Gastrocnemius medialis (tissue), 4 donors: ENCODE data around the gene CELSR3. TPM values are rescaled to one million over a fixed set of nuclear protein-coding genes. Genes with fewer than 3 reads are reported as not detected.

Source experiments
- ATAC-seq, 2 donors: fragments of 150-250 bp; one replicate each; pipeline ENCODE4 v1.9.1; 2016
- DNase-seq, 2 donors: peaks; one replicate each; pipeline ENCODE4 v3.0.0-alpha.2; 2019
- H3K27ac ChIP-seq, 4 donors: fragments of 200-600 bp; sonication (generic); 1 replicate in 1 of 4; 2 replicates in 3 of 4; pipeline ENCODE4 v1.5.1; 2016 to 2018; ENCODE audit warnings: mild to moderate bottlenecking in 2 of 4, moderate library complexity in 1 of 4
- H3K27me3 ChIP-seq, 3 donors: fragments of 200-600 bp; sonication (generic) in 2 of 3; 1 replicate in 1 of 3; 2 replicates in 2 of 3; pipeline versions ENCODE4 v1.5.1 to v1.6.0; 2016 to 2019; ENCODE audit warnings: mild to moderate bottlenecking in 1 of 3, moderate library complexity in 1 of 3
- H3K36me3 ChIP-seq, 2 donors: fragments of 200-600 bp; sonication (generic) in 1 of 2; one replicate each; pipeline ENCODE4 v1.5.1; 2017 to 2018
- H3K4me1 ChIP-seq, 2 donors: fragments of 200-600 bp; sonication (generic) in 1 of 2; one replicate each; pipeline ENCODE4 v1.5.1; 2016 to 2017; ENCODE audit warnings: mild to moderate bottlenecking in 2 of 2
- H3K4me3 ChIP-seq, 4 donors: fragments of 200-600 bp; sonication (generic) in 3 of 4; 1 replicate in 1 of 4; 2 replicates in 3 of 4; pipeline ENCODE4 v1.5.1; 2016 to 2019; ENCODE audit warnings: mild to moderate bottlenecking in 2 of 4
- H3K9me3 ChIP-seq, 3 donors: fragments of 200-600 bp; sonication (generic) in 2 of 3; 1 replicate in 1 of 3; 2 replicates in 2 of 3; pipeline ENCODE4 v1.5.1; 2016 to 2019
- CTCF ChIP-seq, 5 experiments: fragments of 450-650 bp in 3 of 5; fragments of 200-600 bp in 2 of 5; sonication (generic) in 2 of 5; IDR thresholded peaks in 4 of 5; conservative IDR thresholded peaks in 1 of 5; 1 replicate in 4 of 5; 2 replicates in 1 of 5; pipeline ENCODE4 v1.5.1; 2016 to 2019; ENCODE audit warnings: antibody characterized with exemption in 5 of 5, mild to moderate bottlenecking in 3 of 5, moderate library complexity in 3 of 5
- POLR2A ChIP-seq, 2 donors: fragments of 450-650 bp; IDR thresholded peaks; one replicate each; pipeline ENCODE4 v1.6.1; 2017; ENCODE audit warnings: antibody characterized with exemption in 2 of 2, mild to moderate bottlenecking in 2 of 2, moderate library complexity in 2 of 2
- in situ Hi-C, 4 donors: fragments of 200-750 bp; cut with MboI; loops; one replicate each; pipeline versions ENCODE4 v1.15.0 to v1.8.0; 2017; ENCODE audit warnings: low sequenced_read_pairs in 4 of 4
- intact Hi-C: fragments of 100-400 bp; cut with DNase I; formaldehyde crosslinking; loops from one replicate; pipeline ENCODE4 v1.15.1; 2023; ENCODE audit warnings: low total_unique reads
- total RNA-seq, 4 donors: library from RNA; depleted of rRNA; stranded (reverse); fragments of >200 nt; gene quantifications; one replicate each; pipeline versions ENCODE4 v1.1.0 to v1.2.3, GENCODE V29; 2016

CELSR3 gene
- total RNA-seq, 4 donors from 2014 or later = 0.02 to 0.25 (median 0.05) TPM; not detected in 1

DNA sequence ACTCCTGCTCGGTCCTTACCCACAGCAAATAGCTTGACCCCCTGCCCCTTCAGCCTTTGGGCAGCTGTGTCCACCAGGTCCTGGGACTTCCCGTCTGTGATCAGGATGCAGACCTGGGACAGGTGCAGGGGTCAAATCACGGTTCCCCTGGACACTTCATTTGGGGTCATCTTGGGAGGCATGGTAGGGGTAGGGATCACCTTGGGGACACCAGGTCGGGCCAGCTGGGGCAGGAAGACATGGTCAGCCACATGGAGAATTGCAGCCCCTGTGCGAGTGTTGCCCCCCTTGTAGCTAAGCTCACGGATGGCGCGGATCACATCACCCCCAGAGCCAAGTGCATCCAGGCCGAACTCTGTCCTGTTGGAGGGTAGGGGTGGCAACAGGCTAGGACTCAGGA is 69.3 kb downstream of the CELSR3 start:
- ATAC-seq (no peak), DNase-seq (no peak)
- H3K4me3 ChIP-seq = no peak overlapping the region
- H3K4me1 ChIP-seq = peaks cover 30 to 35% of the 10 kb centered on the region in 2 donors
- in situ Hi-C loops (no loop called here), intact Hi-C loops (no loop called here)
- no peaks in the 10 kb centered on the region for H3K27me3 ChIP-seq
- no peaks in the 10 kb centered on the region for H3K9me3 ChIP-seq
- H3K27ac ChIP-seq = no peak overlapping the region
- TF ChIP-seq POLR2A (IDR thresholded peaks at IDR 0.05) (no peak), CTCF (IDR thresholded peaks at IDR 0.05 in 4 of 5, conservative IDR thresholded peaks at IDR 0.05 in 1 of 5) (no peak)
- H3K36me3 ChIP-seq = no peaks in the 10 kb centered on the region

- DNase-seq = no peak
- no peak overlapping the region for H3K4me3 ChIP-seq
- ATAC-seq = no peak
These were observed 70.1 kb downstream of the CELSR3 start for GRCh38 chr3:48592519-48593087.

DNA sequence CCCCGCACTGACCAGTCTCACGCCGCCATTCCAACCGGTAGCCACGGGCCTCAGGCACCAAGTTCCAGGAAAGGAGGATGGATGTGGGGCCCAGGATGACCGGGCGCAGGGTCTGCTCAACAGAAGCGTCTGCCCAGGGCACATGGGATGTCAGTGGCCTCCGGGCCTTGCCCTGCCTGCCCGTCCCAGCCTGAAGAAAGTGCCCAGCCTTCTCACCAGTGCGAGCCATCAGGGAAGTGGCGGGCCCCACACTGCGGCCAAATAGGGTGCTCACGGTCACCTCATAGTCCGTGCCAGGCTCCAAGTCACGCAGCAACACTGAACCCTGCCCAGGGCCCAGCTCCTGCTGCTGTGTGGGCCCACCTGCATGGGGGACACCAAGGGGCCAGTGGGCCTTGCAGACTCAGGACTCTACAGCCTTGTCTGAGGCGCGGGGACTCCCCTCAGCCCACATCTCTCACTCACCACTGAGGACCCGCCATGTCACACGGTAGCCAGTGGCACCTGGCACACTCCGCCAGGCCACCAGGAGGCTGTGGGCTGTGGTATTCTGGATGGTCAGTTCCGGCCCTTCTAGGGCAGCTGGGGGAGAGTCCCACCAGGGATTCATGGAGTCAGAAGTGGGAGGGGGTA is 70.7 kb downstream of the CELSR3 start:
- in situ Hi-C loops (no loop called here), intact Hi-C loops (no loop called here)
- no peaks in the 10 kb centered on the region for H3K9me3 ChIP-seq
- ATAC-seq (no peak), DNase-seq (no peak)
- peaks cover 18 to 22% of the 10 kb centered on the region in 2 donors for H3K4me1 ChIP-seq
- no peak for TF ChIP-seq CTCF (IDR thresholded peaks at IDR 0.05 in 4 of 5, conservative IDR thresholded peaks at IDR 0.05 in 1 of 5)
- TF ChIP-seq POLR2A (IDR thresholded peaks at IDR 0.05) = no peak
- H3K36me3 ChIP-seq = no peaks in the 10 kb centered on the region
- no peaks in the 10 kb centered on the region for H3K27me3 ChIP-seq
- H3K4me3 ChIP-seq = no peak overlapping the region
- no peak overlapping the region for H3K27ac ChIP-seq

More at GRCh38 chr3:48592519-48593087, 70.1 kb downstream of the CELSR3 start:
- Histone ChIP-seq H3K9me3 (no peaks in the 10 kb centered on the region), H3K36me3 (no peaks in the 10 kb centered on the region), H3K27me3 (no peaks in the 10 kb centered on the region), H3K4me1 (peaks cover 24 to 28% of the 10 kb centered on the region in 2 donors), H3K27ac (no peak overlapping the region)
- intact Hi-C loops (no loop called here), in situ Hi-C loops (no loop called here)
- TF ChIP-seq CTCF (IDR thresholded peaks at IDR 0.05 in 4 of 5, conservative IDR thresholded peaks at IDR 0.05 in 1 of 5) (no peak), POLR2A (IDR thresholded peaks at IDR 0.05) (no peak)

- ATAC-seq (no peak), DNase-seq (no peak)
- H3K4me3 ChIP-seq = no peak overlapping the region
- no peaks in the 10 kb centered on the region for H3K27me3 ChIP-seq
- no peak overlapping the region for H3K27ac ChIP-seq
- no peaks in the 10 kb centered on the region for H3K9me3 ChIP-seq
- intact Hi-C loops = no loop called here
- TF ChIP-seq CTCF (IDR thresholded peaks at IDR 0.05 in 4 of 5, conservative IDR thresholded peaks at IDR 0.05 in 1 of 5) (no peak), POLR2A (IDR thresholded peaks at IDR 0.05) (no peak)
- no peaks in the 10 kb centered on the region for H3K36me3 ChIP-seq
- in situ Hi-C loops = no loop called here
- H3K4me1 ChIP-seq = peaks cover 12 to 18% of the 10 kb centered on the region in 2 donors
These were observed 71.2 kb downstream of the CELSR3 start for GRCh38 chr3:48591436-48591835.
